ENCODE measurements around the gene FAM216B. TPM values are rescaled to one million over a fixed set of nuclear protein-coding genes. Genes with fewer than 3 reads are reported as not detected.

The FAM216B gene
- total RNA-seq, 1 experiment from 2014 or later: not detected

DNA sequence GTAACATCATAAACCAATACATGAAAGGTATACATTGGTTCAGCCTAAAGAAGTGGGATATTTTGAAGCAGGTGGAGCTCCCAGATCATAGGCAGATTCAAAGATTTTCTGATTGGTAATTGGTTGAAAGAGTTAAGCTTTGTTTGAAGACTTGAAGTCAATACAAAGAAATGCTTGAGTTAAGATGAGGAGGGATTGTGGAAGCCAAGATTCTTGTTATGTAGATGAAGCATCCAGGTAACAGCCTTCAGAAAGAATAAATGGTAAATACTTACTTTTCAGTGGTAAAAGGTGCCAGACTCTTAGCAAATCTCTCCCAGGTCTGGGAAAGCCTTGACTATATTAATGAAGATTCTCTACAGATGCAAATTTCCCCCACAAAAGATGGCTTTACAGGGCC is 49.3 kb upstream of the FAM216B start:
- Histone ChIP-seq H4K20me1 (ENCODE audit: control insufficient read depth, insufficient read depth, insufficient read length) (no peaks in the 10 kb centered on the region), H3K79me2 (ENCODE audit: insufficient read depth, low read length) (no peaks in the 10 kb centered on the region), H2BK15ac (ENCODE audit: low read depth, low read length) (no peak overlapping the region), H3K4me2 (ENCODE audit: insufficient read depth, insufficient read length, low read length) (no peak overlapping the region), H2BK12ac (ENCODE audit: insufficient read length, low read depth, low read length) (no peak overlapping the region), H3K23me2 (ENCODE audit: insufficient read length, low read depth, low read length, poor library complexity, severe bottlenecking) (no peaks in the 10 kb centered on the region), H3K18ac (ENCODE audit: insufficient read length, low read depth, low read length) (no peak overlapping the region), H3K9ac (ENCODE audit: extremely low read depth, insufficient read length, low read length) (no peak overlapping the region), H3K27ac (ENCODE audit: insufficient read length, low read depth, low read length) (no peak overlapping the region), H3K27me3 (ENCODE audit: insufficient read depth, low read length) (no peaks in the 10 kb centered on the region), H2BK20ac (ENCODE audit: low read depth, low read length, poor library complexity, severe bottlenecking) (no peak overlapping the region), H2BK5ac (ENCODE audit: insufficient read length, low read length) (no peak overlapping the region), H3K9me3 (ENCODE audit: control insufficient read depth, low read depth, low read length) (no peaks in the 10 kb centered on the region), H4K91ac (ENCODE audit: insufficient read length, low read depth, low read length) (no peak overlapping the region), H3K4me1 (ENCODE audit: insufficient read depth, low read length) (peaks cover 6% of the 10 kb centered on the region; the same call in 1 of the 2 replicates), H4K5ac (ENCODE audit: insufficient read length, low read depth, low read length) (no peak overlapping the region), H3K14ac (ENCODE audit: insufficient read depth, low read length) (no peak overlapping the region), H3K56ac (ENCODE audit: insufficient read length, low read depth, low read length) (no peak overlapping the region), H3K4ac (ENCODE audit: low read depth, low read length) (no peak overlapping the region), H2AFZ (ENCODE audit: low read length) (no peak overlapping the region), H3K79me1 (ENCODE audit: insufficient read depth, low read depth, low read length, poor library complexity, severe bottlenecking) (no peaks in the 10 kb centered on the region), H3T11ph (ENCODE audit: low read length) (no peak overlapping the region), H3K23ac (ENCODE audit: insufficient read length, low read depth, low read length) (no peak overlapping the region), H2BK120ac (ENCODE audit: low read depth, low read length, poor library complexity, severe bottlenecking) (no peak overlapping the region), H4K8ac (replicated peaks; ENCODE audit: insufficient read length, low read depth, low read length) (no peak overlapping the region), H2AK5ac (ENCODE audit: insufficient read length, low read length) (no peak overlapping the region)
- no peaks in the 10 kb centered on the region for H3K9me3 Mint-ChIP-seq
- no peak overlapping the region for H3K4me3 Mint-ChIP-seq
- H3K36me3 Mint-ChIP-seq (ENCODE audit: insufficient read depth in 1 of 3, low read depth in 3 of 3): no peaks in the 10 kb centered on the region
- no peaks in the 10 kb centered on the region for H3K27me3 Mint-ChIP-seq (ENCODE audit: low read depth)
- H3K4me1 Mint-ChIP-seq: peaks cover 51 to 57% of the 10 kb centered on the region in 2 experiments
- TF ChIP-seq, protein P1, sequence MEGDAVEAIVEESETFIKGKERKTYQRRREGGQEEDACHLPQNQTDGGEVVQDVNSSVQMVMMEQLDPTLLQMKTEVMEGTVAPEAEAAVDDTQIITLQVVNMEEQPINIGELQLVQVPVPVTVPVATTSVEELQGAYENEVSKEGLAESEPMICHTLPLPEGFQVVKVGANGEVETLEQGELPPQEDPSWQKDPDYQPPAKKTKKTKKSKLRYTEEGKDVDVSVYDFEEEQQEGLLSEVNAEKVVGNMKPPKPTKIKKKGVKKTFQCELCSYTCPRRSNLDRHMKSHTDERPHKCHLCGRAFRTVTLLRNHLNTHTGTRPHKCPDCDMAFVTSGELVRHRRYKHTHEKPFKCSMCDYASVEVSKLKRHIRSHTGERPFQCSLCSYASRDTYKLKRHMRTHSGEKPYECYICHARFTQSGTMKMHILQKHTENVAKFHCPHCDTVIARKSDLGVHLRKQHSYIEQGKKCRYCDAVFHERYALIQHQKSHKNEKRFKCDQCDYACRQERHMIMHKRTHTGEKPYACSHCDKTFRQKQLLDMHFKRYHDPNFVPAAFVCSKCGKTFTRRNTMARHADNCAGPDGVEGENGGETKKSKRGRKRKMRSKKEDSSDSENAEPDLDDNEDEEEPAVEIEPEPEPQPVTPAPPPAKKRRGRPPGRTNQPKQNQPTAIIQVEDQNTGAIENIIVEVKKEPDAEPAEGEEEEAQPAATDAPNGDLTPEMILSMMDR (conservative IDR thresholded peaks at IDR 0.05): no peak
- DNase-seq: no peak
- peak overlapping the region; percentile 0 to 90 (median 20); a peak in 5 of 7 replicates for H3K27ac Mint-ChIP-seq

Measured in H9 (cell line).